Astrocyte (in vitro differentiated cells and primary cell): ENCODE measurements around the gene ADORA2A. TPM values are rescaled to one million over a fixed set of nuclear protein-coding genes. Genes with fewer than 3 reads are reported as not detected.

Source experiments
- DNase-seq: peaks from one replicate; pipeline ENCODE4 v3.0.0-alpha.2; 2010; ENCODE audit warnings: low read depth
- FAIRE-seq: peaks from 2 replicates; lab custom pipeline; 2011; peaks lifted over from hg19 to GRCh38; lab: Jason Lieb, UNC
- H2AFZ ChIP-seq: 2 replicates; pipeline ENCODE4 v1.6.0; 2012; ENCODE audit warnings: low read depth, low read length, inconsistent platforms
- H3K27ac ChIP-seq: 2 replicates; pipeline ENCODE4 v1.5.1; 2011; ENCODE audit warnings: low read depth, low read length, inconsistent platforms
- H3K27me3 ChIP-seq: 2 replicates; pipeline ENCODE4 v1.6.0; 2011; ENCODE audit warnings: low read length, inconsistent platforms; ENCODE audit not compliant: insufficient read depth
- H3K36me3 ChIP-seq: 2 replicates; pipeline ENCODE4 v1.5.1; 2011; ENCODE audit warnings: low read length, inconsistent platforms; ENCODE audit not compliant: insufficient read depth
- H3K4me1 ChIP-seq: 2 replicates; pipeline ENCODE4 v1.5.1; 2011; ENCODE audit warnings: low read length, inconsistent platforms; ENCODE audit not compliant: insufficient read depth
- H3K4me2 ChIP-seq: 2 replicates; pipeline ENCODE4 v1.6.0; 2012; ENCODE audit warnings: low read length, inconsistent platforms
- H3K4me3 ChIP-seq: 2 replicates; pipeline ENCODE4 v1.5.1; 2011; ENCODE audit warnings: low read depth, mild to moderate bottlenecking, low read length, inconsistent platforms; ENCODE audit not compliant: insufficient read depth
- H3K79me2 ChIP-seq: 2 replicates; pipeline ENCODE4 v1.6.0; 2012; ENCODE audit warnings: mild to moderate bottlenecking, low read length, inconsistent platforms; ENCODE audit not compliant: insufficient read depth
- H3K9ac ChIP-seq: 2 replicates; pipeline ENCODE4 v1.6.0; 2012; ENCODE audit warnings: mild to moderate bottlenecking, low read length, inconsistent platforms
- H3K9me3 ChIP-seq: 2 replicates; pipeline ENCODE4 v1.5.1; 2012; ENCODE audit warnings: low read depth, mild to moderate bottlenecking, low read length, inconsistent platforms; ENCODE audit not compliant: insufficient read depth
- H4K20me1 ChIP-seq: 2 replicates; pipeline ENCODE4 v1.6.0; 2012; ENCODE audit warnings: low read length, inconsistent platforms; ENCODE audit not compliant: insufficient read depth
- H3K27ac Mint-ChIP-seq: one replicate; pipeline ENCODE4 v1.8.0; 2021; ENCODE audit warnings: mild to moderate bottlenecking, mixed read lengths; ENCODE audit not compliant: unreplicated experiment
- H3K27me3 Mint-ChIP-seq: one replicate; pipeline ENCODE4 v1.8.0; 2021; ENCODE audit warnings: low read depth, mixed read lengths; ENCODE audit not compliant: unreplicated experiment
- H3K36me3 Mint-ChIP-seq: one replicate; pipeline ENCODE4 v1.8.0; 2021; ENCODE audit warnings: low read depth, mixed read lengths; ENCODE audit not compliant: unreplicated experiment
- H3K4me1 Mint-ChIP-seq: one replicate; pipeline ENCODE4 v1.8.0; 2021; ENCODE audit warnings: low read depth, mixed read lengths; ENCODE audit not compliant: unreplicated experiment
- H3K4me3 Mint-ChIP-seq: one replicate; pipeline ENCODE4 v1.8.0; 2021; ENCODE audit warnings: mild to moderate bottlenecking, moderate library complexity, mixed read lengths; ENCODE audit not compliant: unreplicated experiment
- H3K9me3 Mint-ChIP-seq: one replicate; pipeline ENCODE4 v1.8.0; 2021; ENCODE audit warnings: mild to moderate bottlenecking, mixed read lengths; ENCODE audit not compliant: unreplicated experiment
- EZH2 ChIP-seq: IDR thresholded peaks from 2 replicates; pipeline ENCODE4 v1.6.1; 2012; ENCODE audit warnings: mild to moderate bottlenecking, low read length, inconsistent platforms; ENCODE audit not compliant: insufficient read depth
- total RNA-seq: library from RNA; stranded (reverse); gene quantifications from 2 replicates; pipeline ENCODE4 v1.2.1, GENCODE V29; 2021
- TF ChIP-seq, protein P1 (sequence below): IDR thresholded peaks from 2 replicates; pipeline ENCODE4 v1.5.1; 2011; ENCODE audit warnings: low read depth, mild to moderate bottlenecking, inconsistent platforms, low read length, moderate library complexity; ENCODE audit not compliant: insufficient read depth

Gene ADORA2A
- total RNA-seq, 1 donor from 2014 or later: 3.9 TPM

DNA sequence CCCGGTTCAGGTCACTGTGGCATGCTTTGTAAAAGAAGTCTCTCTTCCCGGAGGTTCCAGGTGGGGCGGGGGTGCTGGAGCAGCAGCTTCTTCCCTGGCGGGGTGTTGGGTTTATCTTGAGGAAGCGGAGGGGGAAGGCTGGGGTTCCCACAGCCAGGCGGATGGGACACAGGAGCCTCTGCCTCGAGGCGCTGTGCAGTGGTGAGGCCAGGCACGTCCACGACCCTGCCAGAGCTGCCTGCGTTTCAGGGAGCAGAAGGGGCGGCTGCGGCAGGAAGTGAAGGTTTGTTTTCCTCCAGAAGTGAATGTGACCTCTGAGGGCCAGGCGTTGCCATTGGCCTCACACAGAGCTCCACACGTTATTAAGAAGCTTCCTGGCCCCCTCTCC, 20.1 kb upstream of the ADORA2A start:
- H3K36me3 Mint-ChIP-seq: peaks cover 26% of the 10 kb centered on the region
- no peak overlapping the region for H3K9ac ChIP-seq
- peaks cover 25% of the 10 kb centered on the region for H3K4me1 ChIP-seq
- no peaks in the 10 kb centered on the region for H3K9me3 Mint-ChIP-seq
- no peaks in the 10 kb centered on the region for H3K36me3 ChIP-seq
- H2AFZ ChIP-seq: no peak overlapping the region
- TF ChIP-seq EZH2: no peak
- TF ChIP-seq, protein P1, sequence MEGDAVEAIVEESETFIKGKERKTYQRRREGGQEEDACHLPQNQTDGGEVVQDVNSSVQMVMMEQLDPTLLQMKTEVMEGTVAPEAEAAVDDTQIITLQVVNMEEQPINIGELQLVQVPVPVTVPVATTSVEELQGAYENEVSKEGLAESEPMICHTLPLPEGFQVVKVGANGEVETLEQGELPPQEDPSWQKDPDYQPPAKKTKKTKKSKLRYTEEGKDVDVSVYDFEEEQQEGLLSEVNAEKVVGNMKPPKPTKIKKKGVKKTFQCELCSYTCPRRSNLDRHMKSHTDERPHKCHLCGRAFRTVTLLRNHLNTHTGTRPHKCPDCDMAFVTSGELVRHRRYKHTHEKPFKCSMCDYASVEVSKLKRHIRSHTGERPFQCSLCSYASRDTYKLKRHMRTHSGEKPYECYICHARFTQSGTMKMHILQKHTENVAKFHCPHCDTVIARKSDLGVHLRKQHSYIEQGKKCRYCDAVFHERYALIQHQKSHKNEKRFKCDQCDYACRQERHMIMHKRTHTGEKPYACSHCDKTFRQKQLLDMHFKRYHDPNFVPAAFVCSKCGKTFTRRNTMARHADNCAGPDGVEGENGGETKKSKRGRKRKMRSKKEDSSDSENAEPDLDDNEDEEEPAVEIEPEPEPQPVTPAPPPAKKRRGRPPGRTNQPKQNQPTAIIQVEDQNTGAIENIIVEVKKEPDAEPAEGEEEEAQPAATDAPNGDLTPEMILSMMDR: no peak
- peak overlapping the region; percentile 3 for H3K4me2 ChIP-seq
- no peak overlapping the region for H3K4me3 ChIP-seq
- H3K27ac ChIP-seq: no peak overlapping the region
- peaks cover 39% of the 10 kb centered on the region for H3K4me1 Mint-ChIP-seq
- H4K20me1 ChIP-seq: peaks cover 43% of the 10 kb centered on the region
- no peaks in the 10 kb centered on the region for H3K27me3 ChIP-seq
- FAIRE-seq (no peak), DNase-seq (no peak)
- H3K27me3 Mint-ChIP-seq: no peaks in the 10 kb centered on the region
- H3K79me2 ChIP-seq: peaks cover 7% of the 10 kb centered on the region
- no peak overlapping the region for H3K4me3 Mint-ChIP-seq
- no peak overlapping the region for H3K27ac Mint-ChIP-seq
- H3K9me3 ChIP-seq: no peaks in the 10 kb centered on the region

DNA sequence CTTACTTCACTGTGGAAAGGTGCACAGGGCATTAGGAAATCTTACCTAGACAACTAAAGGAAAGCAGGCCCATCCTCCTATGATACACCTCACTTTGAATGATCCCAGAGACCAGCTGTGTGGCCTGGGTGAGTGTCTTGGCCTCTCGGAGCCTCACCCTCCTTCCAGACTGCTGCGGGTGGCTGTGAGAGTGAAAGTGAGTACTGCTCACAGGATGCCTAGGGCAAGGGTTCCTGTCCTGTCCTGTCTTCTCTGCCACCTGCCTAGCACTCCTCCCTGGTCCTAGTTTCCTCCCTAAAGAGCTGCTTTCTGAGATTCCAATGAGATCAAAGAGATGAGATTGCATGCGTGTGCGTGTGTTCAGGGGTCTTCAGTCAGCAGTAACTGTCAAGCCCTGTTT, 19.5 kb upstream of the ADORA2A start:
- no peak for FAIRE-seq
- Histone ChIP-seq H3K4me3 (no peak overlapping the region), H4K20me1 (peaks cover 42% of the 10 kb centered on the region), H3K36me3 (no peaks in the 10 kb centered on the region), H3K27me3 (no peaks in the 10 kb centered on the region), H2AFZ (no peak overlapping the region), H3K9ac (no peak overlapping the region), H3K9me3 (no peaks in the 10 kb centered on the region), H3K27ac (no peak overlapping the region), H3K79me2 (peaks cover 7% of the 10 kb centered on the region), H3K4me1 (peaks cover 20% of the 10 kb centered on the region), H3K4me2 (no peak overlapping the region)
- peaks cover 33% of the 10 kb centered on the region for H3K4me1 Mint-ChIP-seq
- no peak for DNase-seq
- peaks cover 24% of the 10 kb centered on the region for H3K36me3 Mint-ChIP-seq
- no peak overlapping the region for H3K4me3 Mint-ChIP-seq
- H3K9me3 Mint-ChIP-seq: no peaks in the 10 kb centered on the region
- H3K27me3 Mint-ChIP-seq: no peaks in the 10 kb centered on the region
- H3K27ac Mint-ChIP-seq: no peak overlapping the region
- TF ChIP-seq, protein P1: no peak
- TF ChIP-seq EZH2: no peak

DNA sequence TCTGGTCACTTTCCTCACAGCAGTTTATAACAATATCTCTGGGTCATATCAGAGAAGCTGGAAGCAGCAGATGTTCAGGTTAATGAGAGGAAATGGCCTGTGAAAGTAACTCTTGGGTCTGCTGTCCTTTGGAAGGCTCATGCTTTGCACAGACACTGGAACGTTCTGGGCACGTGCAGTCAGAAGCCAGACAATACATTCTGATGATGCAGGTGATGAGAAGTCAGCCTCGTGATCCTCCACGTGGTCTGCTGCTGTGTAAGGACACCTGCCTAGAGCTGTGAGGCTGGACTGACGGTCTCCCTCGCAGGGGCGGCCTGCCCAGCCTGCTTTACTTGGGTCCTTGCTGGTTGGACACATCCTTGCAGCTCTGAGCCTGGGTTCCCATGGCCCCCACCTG, 18.8 kb upstream of the ADORA2A start:
- peaks cover 27% of the 10 kb centered on the region for H3K4me1 Mint-ChIP-seq
- no peak overlapping the region for H3K4me3 Mint-ChIP-seq
- peaks cover 2% of the 10 kb centered on the region for H3K36me3 ChIP-seq
- no peaks in the 10 kb centered on the region for H3K27me3 Mint-ChIP-seq
- H2AFZ ChIP-seq: no peak overlapping the region
- no peaks in the 10 kb centered on the region for H3K9me3 Mint-ChIP-seq
- no peaks in the 10 kb centered on the region for H3K27me3 ChIP-seq
- H4K20me1 ChIP-seq: peaks cover 42% of the 10 kb centered on the region
- peaks cover 27% of the 10 kb centered on the region for H3K36me3 Mint-ChIP-seq
- H3K9me3 ChIP-seq: no peaks in the 10 kb centered on the region
- peak; percentile 39 for FAIRE-seq
- H3K27ac Mint-ChIP-seq: no peak overlapping the region
- no peak overlapping the region for H3K27ac ChIP-seq
- no peak for TF ChIP-seq EZH2
- TF ChIP-seq, protein P1: no peak
- no peak overlapping the region for H3K4me2 ChIP-seq
- H3K4me3 ChIP-seq: no peak overlapping the region
- H3K9ac ChIP-seq: no peak overlapping the region
- peaks cover 7% of the 10 kb centered on the region for H3K79me2 ChIP-seq
- DNase-seq: no peak
- H3K4me1 ChIP-seq: peaks cover 17% of the 10 kb centered on the region
